ENCODE data around the gene PCDH1.

Gene PCDH1

GRCh38 chr5:141816598-141817399, 61.4 kb downstream of the PCDH1 start:
- H3K79me2 ChIP-seq (ENCODE audit: low read length) = no peaks in the 10 kb centered on the region
- no peak overlapping the region for H3K4me2 ChIP-seq (ENCODE audit: low read length)
- H3K4me1 ChIP-seq (ENCODE audit: low read length) = no peaks in the 10 kb centered on the region; the same call in 1 of the 2 replicates
- no peak overlapping the region for H3K9ac ChIP-seq (ENCODE audit: low read length)
- no peaks in the 10 kb centered on the region for H3K27me3 ChIP-seq (ENCODE audit: low read depth, low read length)
- H2AFZ ChIP-seq (ENCODE audit: low read depth, low read length) = no peak overlapping the region
- H3K36me3 ChIP-seq (replicated peaks; ENCODE audit: low read depth, low read length) = no peaks in the 10 kb centered on the region
- H3K4me3 ChIP-seq (ENCODE audit: low read length) = no peak overlapping the region
- no peak for TF ChIP-seq EZH2phosphoT487 (IDR thresholded peaks at IDR 0.05; ENCODE audit: low read depth)
- TF ChIP-seq CTCF (IDR thresholded peaks at IDR 0.05; ENCODE audit: low read depth, low read length) = no peak
- H3K27ac ChIP-seq (ENCODE audit: low read length) = no peak overlapping the region
- H4K20me1 ChIP-seq (ENCODE audit: insufficient read depth, low read length) = no peaks in the 10 kb centered on the region
- H3K9me3 ChIP-seq (ENCODE audit: insufficient read depth, low read length) = no peaks in the 10 kb centered on the region

GRCh38 chr5:141815796-141816180, 62.4 kb downstream of the PCDH1 start:
- Histone ChIP-seq H2AFZ (ENCODE audit: low read depth, low read length) (no peak overlapping the region), H3K4me1 (ENCODE audit: low read length) (no peaks in the 10 kb centered on the region; the same call in 1 of the 2 replicates), H3K27ac (ENCODE audit: low read length) (no peak overlapping the region), H3K4me2 (ENCODE audit: low read length) (no peak overlapping the region), H3K79me2 (ENCODE audit: low read length) (no peaks in the 10 kb centered on the region), H3K4me3 (ENCODE audit: low read length) (no peak overlapping the region), H3K36me3 (replicated peaks; ENCODE audit: low read depth, low read length) (no peaks in the 10 kb centered on the region), H3K27me3 (ENCODE audit: low read depth, low read length) (no peaks in the 10 kb centered on the region; the same call in 1 of the 2 replicates), H3K9ac (ENCODE audit: low read length) (no peak overlapping the region), H4K20me1 (ENCODE audit: insufficient read depth, low read length) (no peaks in the 10 kb centered on the region), H3K9me3 (ENCODE audit: insufficient read depth, low read length) (no peaks in the 10 kb centered on the region)
- TF ChIP-seq EZH2phosphoT487 (IDR thresholded peaks at IDR 0.05; ENCODE audit: low read depth) = no peak
- no peak for TF ChIP-seq CTCF (IDR thresholded peaks at IDR 0.05; ENCODE audit: low read depth, low read length)

GRCh38 chr5:141815051-141815795, 63.0 kb downstream of the PCDH1 start:
- H4K20me1 ChIP-seq (ENCODE audit: insufficient read depth, low read length) = no peaks in the 10 kb centered on the region
- no peaks in the 10 kb centered on the region for H3K9me3 ChIP-seq (ENCODE audit: insufficient read depth, low read length)
- peaks cover 4% of the 10 kb centered on the region; the same call in 1 of the 2 replicates for H3K27me3 ChIP-seq (ENCODE audit: low read depth, low read length)
- no peak overlapping the region for H2AFZ ChIP-seq (ENCODE audit: low read depth, low read length)
- H3K79me2 ChIP-seq (ENCODE audit: low read length) = no peaks in the 10 kb centered on the region
- H3K36me3 ChIP-seq (replicated peaks; ENCODE audit: low read depth, low read length) = no peaks in the 10 kb centered on the region
- TF ChIP-seq EZH2phosphoT487 (IDR thresholded peaks at IDR 0.05; ENCODE audit: low read depth) = no peak
- no peak for TF ChIP-seq CTCF (IDR thresholded peaks at IDR 0.05; ENCODE audit: low read depth, low read length)
- no peak overlapping the region for H3K27ac ChIP-seq (ENCODE audit: low read length)
- no peaks in the 10 kb centered on the region; the same call in 1 of the 2 replicates for H3K4me1 ChIP-seq (ENCODE audit: low read length)
- no peak overlapping the region for H3K9ac ChIP-seq (ENCODE audit: low read length)
- no peak overlapping the region for H3K4me3 ChIP-seq (ENCODE audit: low read length)
- no peak overlapping the region for H3K4me2 ChIP-seq (ENCODE audit: low read length)

All from OCI-LY3 (cell line).